K562 (cell line): ENCODE data around the gene C10orf90. TPM values are rescaled to one million over a fixed set of nuclear protein-coding genes. Genes with fewer than 3 reads are reported as not detected.

Experiments used
- ATAC-seq: fragments of 200-7000 bp; cut with Tn5 transposase; 3 replicates; pipeline ENCODE4 v1.9.1; 2020; ENCODE audit warnings: moderate library complexity
- BruUV-seq: library from RNA; stranded (reverse); fragments of 400-500 nt; replicated peaks from 2 replicates; lab custom pipeline; 2021; lab: Mats Ljungman, UMichigan
- CTCF ChIA-PET: fragments of 300-600 bp; formaldehyde crosslinking; extraction: SDS; loops from one replicate; lab custom pipeline; 2021; ENCODE audit warnings: low intra/inter-chr PET ratio; lab: Yijun Ruan, JAX
- POLR2A ChIA-PET: fragments of 300-600, 350-650 bp; sonication (Branson Sonifier 250); formaldehyde crosslinking; extraction: SDS; loops from one replicate; lab custom pipeline; 2021; ENCODE audit warnings: antibody characterized with exemption, inconsistent platforms; lab: Yijun Ruan, JAX
- DNase-seq, 4 experiments: peaks; one replicate each; pipeline versions ENCODE4 v3.0.0 to v3.0.0-alpha.2; 2011 to 2018; ENCODE audit warnings: low spot score in 3 of 4, mixed read lengths in 3 of 4; ENCODE audit errors: extremely low read depth in 1 of 4
- FAIRE-seq: peaks from 2 replicates; lab custom pipeline; 2011; peaks lifted over from hg19 to GRCh38; lab: Jason Lieb, UNC
- H2AFZ ChIP-seq: 2 replicates; pipeline ENCODE4 v1.6.0; 2011; ENCODE audit warnings: low read depth, low read length, control low read depth, inconsistent platforms
- H3K27ac ChIP-seq: fragments of 200-600 bp; 3 replicates; pipeline ENCODE4 v1.8.0; 2011; ENCODE audit warnings: low read depth, mild to moderate bottlenecking, control low read depth, inconsistent platforms, low read length, moderate library complexity, mixed read lengths; ENCODE audit errors: extremely low read depth
- H3K27me3 ChIP-seq, 2 experiments: fragments of 300-600 bp in 1 of 2; 2 replicates in 1 of 2; 3 replicates in 1 of 2; pipeline versions ENCODE4 v1.6.0 to v1.8.0; 2011; ENCODE audit warnings: inconsistent platforms in 2 of 2, low read length in 2 of 2, mild to moderate bottlenecking in 1 of 2, mixed read lengths in 1 of 2, moderate library complexity in 1 of 2; ENCODE audit not compliant: control insufficient read depth in 2 of 2, insufficient read depth in 2 of 2
- H3K36me3 ChIP-seq: fragments of 300-600 bp; 3 replicates; pipeline ENCODE4 v1.8.0; 2011; ENCODE audit warnings: mild to moderate bottlenecking, low read length, inconsistent platforms; ENCODE audit not compliant: control insufficient read depth, insufficient read depth
- H3K4me1 ChIP-seq, 2 experiments: fragments of 200-600 bp in 1 of 2; replicated peaks in 1 of 2; 2 replicates in 1 of 2; 3 replicates in 1 of 2; pipeline versions ENCODE4 v1.5.1 to v1.8.0; 2011; ENCODE audit warnings: inconsistent platforms in 2 of 2, low read length in 2 of 2, mild to moderate bottlenecking in 1 of 2, mixed read lengths in 1 of 2, moderate library complexity in 1 of 2; ENCODE audit not compliant: control insufficient read depth in 2 of 2, insufficient read depth in 2 of 2
- H3K4me2 ChIP-seq: 2 replicates; pipeline ENCODE4 v1.6.1; 2011; ENCODE audit warnings: low read length, control low read depth, inconsistent platforms, mixed read lengths; ENCODE audit not compliant: insufficient read depth
- H3K4me3 ChIP-seq: fragments of 200-600 bp; sonication (generic), shearing (Covaris generic); 2 replicates; pipeline ENCODE4 v1.5.1; 2016; ENCODE audit warnings: control low read depth, inconsistent platforms
- H3K79me2 ChIP-seq: fragments of 200-600 bp; 3 replicates; pipeline ENCODE4 v1.8.0; 2011; ENCODE audit warnings: low read length, inconsistent platforms; ENCODE audit not compliant: control insufficient read depth, insufficient read depth
- H3K9ac ChIP-seq, 2 experiments: 2 replicates each; pipeline versions ENCODE4 v1.6.0 to v1.6.1; 2011; ENCODE audit warnings: low read depth in 2 of 2, low read length in 2 of 2, control low read depth in 1 of 2, inconsistent platforms in 1 of 2, mild to moderate bottlenecking in 1 of 2, mixed read lengths in 1 of 2; ENCODE audit not compliant: insufficient read depth in 1 of 2
- H3K9me1 ChIP-seq: one replicate; pipeline ENCODE4 v1.6.0; 2011; ENCODE audit warnings: inconsistent platforms, mild to moderate bottlenecking, low read length, moderate library complexity; ENCODE audit not compliant: control insufficient read depth, insufficient read depth
- H3K9me3 ChIP-seq: replicated peaks from 2 replicates; pipeline ENCODE4 v1.5.1; 2011; ENCODE audit warnings: low read depth, low read length, inconsistent platforms; ENCODE audit not compliant: control insufficient read depth, insufficient read depth
- H4K20me1 ChIP-seq: replicated peaks from 2 replicates; pipeline ENCODE4 v1.6.1; 2011; ENCODE audit warnings: low read length, inconsistent platforms, mixed read lengths; ENCODE audit not compliant: control insufficient read depth, insufficient read depth
- BCOR ChIP-seq: fragments of 450-650 bp; IDR thresholded peaks from 2 replicates; pipeline ENCODE4 v1.6.1; 2016
- EGR1 ChIP-seq: fragments of 450-650 bp; conservative IDR thresholded peaks from 2 replicates; pipeline ENCODE4 v1.6.1; 2017; ENCODE audit warnings: mild to moderate bottlenecking
- FOS ChIP-seq: IDR thresholded peaks from 3 replicates; pipeline ENCODE4 v1.6.1; 2011; ENCODE audit not compliant: insufficient read length; ENCODE audit errors: extremely low read depth
- FOXP1 ChIP-seq: sonication (generic); formaldehyde crosslinking; IDR thresholded peaks from 2 replicates; pipeline ENCODE4 v1.8.0; 2022; ENCODE audit warnings: mild to moderate bottlenecking, missing genetic modification reagents
- GABPB2 ChIP-seq: fragments of 250-450 bp; sonication (Bioruptor Pico); conservative IDR thresholded peaks from 2 replicates; pipeline ENCODE4 v1.5.1; 2021; ENCODE audit warnings: mild to moderate bottlenecking
- GATA2 ChIP-seq: sonication (generic); formaldehyde crosslinking; IDR thresholded peaks from 2 replicates; pipeline ENCODE4 v1.4.0; 2020; ENCODE audit warnings: mild to moderate bottlenecking, missing genetic modification reagents
- HDAC2 ChIP-seq: fragments of 450-650 bp; IDR thresholded peaks from 2 replicates; pipeline ENCODE4 v1.6.1; 2016; ENCODE audit warnings: mild to moderate bottlenecking
- HNRNPLL ChIP-seq: fragments of 200-400 bp; formaldehyde crosslinking; IDR thresholded peaks from 2 replicates; pipeline ENCODE4 v1.6.1; 2017; ENCODE audit warnings: low read length, low read depth, mild to moderate bottlenecking; ENCODE audit not compliant: poor library complexity, severe bottlenecking
- KHSRP ChIP-seq: fragments of 450-650 bp; IDR thresholded peaks from 2 replicates; pipeline ENCODE4 v1.6.1; 2017
- MCM2 ChIP-seq: fragments of 450-650 bp; IDR thresholded peaks from 2 replicates; pipeline ENCODE4 v1.6.1; 2017; ENCODE audit warnings: low read depth, mild to moderate bottlenecking
- NR2F6 ChIP-seq: fragments of 450-650 bp; formaldehyde crosslinking; IDR thresholded peaks from 2 replicates; pipeline ENCODE4 v1.4.0; 2020; ENCODE audit warnings: mild to moderate bottlenecking
- PURB ChIP-seq: sonication (generic); formaldehyde crosslinking; IDR thresholded peaks from 2 replicates; pipeline ENCODE4 v1.9.0; 2021; ENCODE audit warnings: low read depth, mild to moderate bottlenecking, missing genetic modification reagents
- RBM15 ChIP-seq: fragments of 200-400 bp; formaldehyde crosslinking; IDR thresholded peaks from 2 replicates; pipeline ENCODE4 v1.6.1; 2018; ENCODE audit warnings: mild to moderate bottlenecking, low read length, moderate library complexity; ENCODE audit not compliant: insufficient read depth
- STAG1 ChIP-seq: sonication (generic); formaldehyde crosslinking; IDR thresholded peaks from 2 replicates; pipeline ENCODE4 v1.5.0; 2020; ENCODE audit warnings: missing genetic modification reagents, borderline replicate concordance
- ZFP1 ChIP-seq: fragments of 450-650 bp; formaldehyde crosslinking; IDR thresholded peaks from 2 replicates; pipeline ENCODE4 v1.4.0; 2020; ENCODE audit warnings: mild to moderate bottlenecking, mixed read lengths
- ZNF12 ChIP-seq: sonication (generic); formaldehyde crosslinking; IDR thresholded peaks from 2 replicates; pipeline ENCODE4 v1.4.0; 2020; ENCODE audit warnings: mild to moderate bottlenecking, missing genetic modification reagents
- ZNF217 ChIP-seq: sonication (generic); formaldehyde crosslinking; IDR thresholded peaks from 2 replicates; pipeline ENCODE4 v1.8.0; 2022; ENCODE audit warnings: mild to moderate bottlenecking, missing genetic modification reagents
- ZNF347 ChIP-seq: fragments of 450-650 bp; formaldehyde crosslinking; IDR thresholded peaks from 2 replicates; pipeline ENCODE4 v1.4.0; 2020; ENCODE audit warnings: low read depth, mild to moderate bottlenecking, moderate library complexity
- ZNF41 ChIP-seq: fragments of 250-450 bp; sonication (Bioruptor Pico); conservative IDR thresholded peaks from 2 replicates; pipeline ENCODE4 v1.4.0; 2020; ENCODE audit warnings: mild to moderate bottlenecking
- ZNF584 ChIP-seq: fragments of 200-800 bp; sonication (Bioruptor generic); IDR thresholded peaks from 2 replicates; pipeline ENCODE4 v1.6.1; 2016; ENCODE audit warnings: low read depth, mild to moderate bottlenecking, missing genetic modification characterization, missing compliant biosample characterization
- ZNF778 ChIP-seq: fragments of 450-650 bp; formaldehyde crosslinking; IDR thresholded peaks from 2 replicates; pipeline ENCODE4 v1.4.0; 2020; ENCODE audit warnings: mild to moderate bottlenecking, moderate library complexity
- WGBS: fragments of 100-300 bp; shearing (Covaris generic); methylation state at CpG from one replicate; pipeline ENCODE4 v1.1.6; 2016; ENCODE audit warnings: low coverage, mixed read lengths; ENCODE audit not compliant: insufficient coverage; ENCODE audit errors: missing lambda C conversion rate; 5-methylcytosine and 5-hydroxymethylcytosine counted together
- in situ Hi-C: fragments of 300-500 bp; cut with MboI; formaldehyde crosslinking; loops from 4 replicates; pipeline ENCODE4 v1.15.0; 2018; ENCODE audit warnings: inconsistent platforms, mixed read lengths
- intact Hi-C: fragments of 100-400 bp; cut with micrococcal nuclease; formaldehyde crosslinking; loops from 2 replicates; pipeline ENCODE4 v1.14.2; 2022
- polyA plus RNA-seq, 8 experiments: library from polyadenylated mRNA; depleted of rRNA in 4 of 8; stranded (reverse) in 5 of 8; unstranded in 3 of 8; fragments of >200 nt; fragmentation: Nextera tagmentation in 2 of 8; fragmentation: Illumina TruSeq in 1 of 8; extraction: Ambion mirVana in 2 of 8; extraction: Trizol in 1 of 8; gene quantifications; 2 replicates each; pipeline versions ENCODE4 v1.2.1 to v1.2.3, GENCODE V29; 2011 to 2014; ENCODE audit warnings: inconsistent platforms in 1 of 8, missing spikeins in 1 of 8
- total RNA-seq, 7 experiments: library from RNA; depleted of rRNA in 6 of 7; stranded (reverse); fragments of >200 nt in 6 of 7; fragmentation: Illumina TruSeq in 2 of 7; extraction: Trizol in 2 of 7; gene quantifications; 2 replicates each; pipeline versions ENCODE4 v1.2.1 to v1.2.3, GENCODE V29; 2011 to 2021; ENCODE audit warnings: low replicate concordance in 1 of 7
- TF ChIP-seq, protein P1 (sequence below): fragments of 450-650 bp; formaldehyde crosslinking; IDR thresholded peaks from 2 replicates; pipeline ENCODE4 v1.4.0; 2022; ENCODE audit warnings: missing genetic modification characterization
- TF ChIP-seq, protein P2 (sequence below): fragments of 250-450 bp; sonication (Bioruptor Pico); IDR thresholded peaks from 2 replicates; pipeline ENCODE4 v1.5.0; 2020; ENCODE audit warnings: mild to moderate bottlenecking, borderline replicate concordance

C10orf90 gene
- total and polyA plus RNA-seq, 9 of the 15 experiments (the other 6 are each of a cell fraction or from before 2014, with no cell fraction given) = not detected

DNA sequence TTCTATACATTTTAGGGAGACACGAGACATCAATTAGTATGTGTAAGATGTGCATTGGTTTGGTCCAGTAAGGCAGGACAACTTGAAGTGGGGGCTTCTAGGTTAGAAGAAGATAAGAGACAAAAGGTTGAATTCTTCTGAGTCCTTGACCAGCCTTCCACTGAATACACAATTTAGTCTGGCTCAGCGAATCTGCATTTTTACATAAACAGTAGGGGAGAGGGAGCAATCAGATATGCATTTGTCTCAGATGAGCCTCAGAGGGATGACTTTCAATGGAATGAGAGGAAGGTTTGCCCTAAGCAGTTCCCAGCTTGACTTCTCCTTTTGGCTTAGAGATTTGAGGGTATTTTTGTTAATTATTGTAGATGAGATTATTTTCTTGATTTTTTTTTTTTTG lies 20.0 kb upstream of the C10orf90 start (continued):
- TF ChIP-seq RBM15 (no peak), ZNF778 (CRISPR knock-in tag) (no peak), ZNF12 (CRISPR knock-in tag) (no peak)

DNA sequence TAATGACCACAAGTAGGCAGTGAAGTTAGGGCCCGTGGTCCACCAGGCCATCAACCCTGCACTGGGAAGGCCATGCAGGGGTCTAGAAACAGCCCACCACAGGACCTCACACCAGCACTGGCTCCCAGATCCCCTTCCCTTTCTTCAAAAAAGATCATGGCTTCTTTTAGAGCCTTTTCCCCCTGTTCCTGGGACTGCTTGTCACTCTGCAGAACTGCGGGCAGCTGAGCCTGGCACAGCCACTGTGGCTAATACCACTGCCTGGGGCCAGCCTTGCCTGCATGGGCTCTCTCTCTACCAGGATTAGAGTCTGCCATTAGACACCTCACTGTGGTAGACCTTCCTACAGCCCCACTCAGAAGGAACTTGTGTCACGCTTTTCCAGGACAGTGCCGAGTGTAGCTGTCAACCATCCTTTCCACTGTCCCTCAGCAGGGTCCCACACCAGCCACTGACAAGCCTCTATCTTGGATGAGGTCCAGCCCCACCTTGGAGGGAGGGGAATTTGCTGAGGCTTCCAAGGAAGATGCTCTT lies 19.0 kb upstream of the C10orf90 start:
- Histone ChIP-seq H3K36me3 (no peaks in the 10 kb centered on the region), H4K20me1 (no peaks in the 10 kb centered on the region), H3K4me1 (no peaks in the 10 kb centered on the region), H2AFZ (no peak overlapping the region)
- CTCF ChIA-PET = no interaction called here
- no peak for ATAC-seq
- intact Hi-C loops (no loop called here), in situ Hi-C loops (no loop called here)
- no TSS peak for BruUV-seq
- DNase-seq = no peak
- TF ChIP-seq ZNF584 (CRISPR knock-in tag) (no peak), BCOR (no peak), HDAC2 (no peak), ZNF347 (CRISPR knock-in tag) (no peak), FOS (no peak), KHSRP (no peak), MCM2 (no peak), GATA2 (no peak), PURB (CRISPR knock-in tag) (no peak), ZNF217 (no peak), EGR1 (no peak), GABPB2 (no peak), FOXP1 (CRISPR knock-in tag) (no peak), ZFP1 (CRISPR knock-in tag) (no peak), HNRNPLL (no peak), ZNF41 (CRISPR knock-in tag) (no peak), STAG1 (no peak), NR2F6 (CRISPR knock-in tag) (no peak)
- TF ChIP-seq, protein P1, sequence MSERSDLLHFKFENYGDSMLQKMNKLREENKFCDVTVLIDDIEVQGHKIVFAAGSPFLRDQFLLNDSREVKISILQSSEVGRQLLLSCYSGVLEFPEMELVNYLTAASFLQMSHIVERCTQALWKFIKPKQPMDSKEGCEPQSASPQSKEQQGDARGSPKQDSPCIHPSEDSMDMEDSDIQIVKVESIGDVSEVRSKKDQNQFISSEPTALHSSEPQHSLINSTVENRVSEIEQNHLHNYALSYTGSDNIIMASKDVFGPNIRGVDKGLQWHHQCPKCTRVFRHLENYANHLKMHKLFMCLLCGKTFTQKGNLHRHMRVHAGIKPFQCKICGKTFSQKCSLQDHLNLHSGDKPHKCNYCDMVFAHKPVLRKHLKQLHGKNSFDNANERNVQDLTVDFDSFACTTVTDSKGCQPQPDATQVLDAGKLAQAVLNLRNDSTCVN (CRISPR knock-in tag) = no peak
- TF ChIP-seq, protein P2, sequence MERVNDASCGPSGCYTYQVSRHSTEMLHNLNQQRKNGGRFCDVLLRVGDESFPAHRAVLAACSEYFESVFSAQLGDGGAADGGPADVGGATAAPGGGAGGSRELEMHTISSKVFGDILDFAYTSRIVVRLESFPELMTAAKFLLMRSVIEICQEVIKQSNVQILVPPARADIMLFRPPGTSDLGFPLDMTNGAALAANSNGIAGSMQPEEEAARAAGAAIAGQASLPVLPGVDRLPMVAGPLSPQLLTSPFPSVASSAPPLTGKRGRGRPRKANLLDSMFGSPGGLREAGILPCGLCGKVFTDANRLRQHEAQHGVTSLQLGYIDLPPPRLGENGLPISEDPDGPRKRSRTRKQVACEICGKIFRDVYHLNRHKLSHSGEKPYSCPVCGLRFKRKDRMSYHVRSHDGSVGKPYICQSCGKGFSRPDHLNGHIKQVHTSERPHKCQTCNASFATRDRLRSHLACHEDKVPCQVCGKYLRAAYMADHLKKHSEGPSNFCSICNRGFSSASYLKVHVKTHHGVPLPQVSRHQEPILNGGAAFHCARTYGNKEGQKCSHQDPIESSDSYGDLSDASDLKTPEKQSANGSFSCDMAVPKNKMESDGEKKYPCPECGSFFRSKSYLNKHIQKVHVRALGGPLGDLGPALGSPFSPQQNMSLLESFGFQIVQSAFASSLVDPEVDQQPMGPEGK = no peak
- TF ChIP-seq, all 486 proteins: peak for 0
- no peak for FAIRE-seq
- H3K27me3 ChIP-seq = no peaks in the 10 kb centered on the region
- no peak overlapping the region for H3K4me2 ChIP-seq
- no peak overlapping the region for H3K27ac ChIP-seq
- WGBS = 0% methylated on average over 3 of the region's 4 CpGs
- POLR2A ChIA-PET = no interaction called here
- H3K9me1 ChIP-seq = no peaks in the 10 kb centered on the region
- H3K9ac ChIP-seq = no peak overlapping the region
- no peaks in the 10 kb centered on the region for H3K9me3 ChIP-seq
- H3K4me3 ChIP-seq = no peak overlapping the region
- no peaks in the 10 kb centered on the region for H3K79me2 ChIP-seq
